Body of pancreas (tissue), 4 donors: ENCODE data around the gene CLEC4D. TPM values are rescaled to one million over a fixed set of nuclear protein-coding genes. Genes with fewer than 3 reads are reported as not detected.
"Not testable (repeated sequence)": the region's sequence is repeated elsewhere in the genome, so short reads cannot be mapped to it uniquely, and the experiment has no call there.

ENCODE experiments used
- ATAC-seq: fragments of 150-250 bp; one replicate; pipeline ENCODE4 v1.9.1; 2016
- DNase-seq, 4 donors: peaks; one replicate each; pipeline ENCODE4 v3.0.0-alpha.2; 2019
- H3K27ac ChIP-seq, 4 donors: fragments of 200-600 bp; sonication (generic); 1 replicate in 3 of 4; 2 replicates in 1 of 4; pipeline versions ENCODE4 v1.5.1 to v1.6.1; 2016 to 2019; ENCODE audit warnings: mild to moderate bottlenecking in 1 of 4, mixed read lengths in 1 of 4, moderate library complexity in 1 of 4
- H3K27me3 ChIP-seq, 2 donors: fragments of 200-600 bp; sonication (generic); one replicate each; pipeline ENCODE4 v1.6.0; 2016; ENCODE audit warnings: mild to moderate bottlenecking in 1 of 2
- H3K36me3 ChIP-seq, 2 donors: fragments of 200-600 bp; sonication (generic); replicated peaks in 1 of 2; 2 replicates each; pipeline ENCODE4 v1.5.1; 2016; ENCODE audit warnings: low read depth in 2 of 2; ENCODE audit not compliant: insufficient read depth in 1 of 2
- H3K4me1 ChIP-seq: fragments of 200-600 bp; sonication (generic); one replicate; pipeline ENCODE4 v1.6.0; 2016
- H3K4me3 ChIP-seq, 2 donors: fragments of 200-600 bp; sonication (generic); 1 replicate in 1 of 2; 2 replicates in 1 of 2; pipeline ENCODE4 v1.5.1; 2016 to 2019
- H3K9me3 ChIP-seq, 3 donors: fragments of 200-600 bp; sonication (generic); 1 replicate in 2 of 3; 2 replicates in 1 of 3; pipeline ENCODE4 v1.5.1; 2016
- POLR2A ChIP-seq, 3 donors: fragments of 450-650 bp; IDR thresholded peaks; one replicate each; pipeline ENCODE4 v1.6.1; 2016; ENCODE audit warnings: antibody characterized with exemption in 3 of 3, mild to moderate bottlenecking in 2 of 3
- WGBS, 2 donors: methylation state at CpG; one replicate each; pipeline ENCODE4 v1.1.5; 2017; 5-methylcytosine and 5-hydroxymethylcytosine counted together
- intact Hi-C: fragments of 100-400 bp; cut with DNase I; formaldehyde crosslinking; loops from one replicate; pipeline ENCODE4 v1.15.1; 2023
- total RNA-seq, 2 donors: library from RNA; depleted of rRNA; stranded (reverse); fragments of >200 nt; gene quantifications; one replicate each; pipeline ENCODE4 v1.1.0, GENCODE V29; 2016
- TF ChIP-seq, protein P1 (sequence below), 7 experiments: fragments of 450-650 bp in 4 of 7; fragments of 200-600 bp in 3 of 7; sonication (generic) in 3 of 7; IDR thresholded peaks; one replicate each; pipeline ENCODE4 v1.5.1; 2016 to 2019; ENCODE audit warnings: antibody characterized with exemption in 7 of 7

CLEC4D gene
- total RNA-seq, 2 donors from 2014 or later = not detected

GRCh38 chr12:8508910-8509841 is 4.1 kb upstream of the CLEC4D start:
- no peaks in the 10 kb centered on the region for H3K27me3 ChIP-seq
- 68 to 71% methylated on average over 8 to 12 of the region's 12 CpGs for WGBS, 2 donors
- no peak for ATAC-seq
- no peak for TF ChIP-seq POLR2A (IDR thresholded peaks at IDR 0.05)
- intact Hi-C loops = no loop called here
- H3K4me3 ChIP-seq = no peak overlapping the region
- no peak for DNase-seq
- no peak overlapping the region for H3K27ac ChIP-seq
- H3K9me3 ChIP-seq = no peaks in the 10 kb centered on the region
- H3K4me1 ChIP-seq = no peaks in the 10 kb centered on the region
- no peaks in the 10 kb centered on the region for H3K36me3 ChIP-seq

GRCh38 chr12:8517971-8518370 is 4.7 kb downstream of the CLEC4D start:
- H3K4me3 ChIP-seq = no peak overlapping the region
- no peak overlapping the region for H3K27ac ChIP-seq
- H3K9me3 ChIP-seq = no peaks in the 10 kb centered on the region
- no peak for DNase-seq
- 59 to 73% methylated on average over 2 of the region's 2 CpGs for WGBS, 2 donors
- intact Hi-C loops = no loop called here
- no peak for TF ChIP-seq POLR2A (IDR thresholded peaks at IDR 0.05)
- TF ChIP-seq, protein P1, sequence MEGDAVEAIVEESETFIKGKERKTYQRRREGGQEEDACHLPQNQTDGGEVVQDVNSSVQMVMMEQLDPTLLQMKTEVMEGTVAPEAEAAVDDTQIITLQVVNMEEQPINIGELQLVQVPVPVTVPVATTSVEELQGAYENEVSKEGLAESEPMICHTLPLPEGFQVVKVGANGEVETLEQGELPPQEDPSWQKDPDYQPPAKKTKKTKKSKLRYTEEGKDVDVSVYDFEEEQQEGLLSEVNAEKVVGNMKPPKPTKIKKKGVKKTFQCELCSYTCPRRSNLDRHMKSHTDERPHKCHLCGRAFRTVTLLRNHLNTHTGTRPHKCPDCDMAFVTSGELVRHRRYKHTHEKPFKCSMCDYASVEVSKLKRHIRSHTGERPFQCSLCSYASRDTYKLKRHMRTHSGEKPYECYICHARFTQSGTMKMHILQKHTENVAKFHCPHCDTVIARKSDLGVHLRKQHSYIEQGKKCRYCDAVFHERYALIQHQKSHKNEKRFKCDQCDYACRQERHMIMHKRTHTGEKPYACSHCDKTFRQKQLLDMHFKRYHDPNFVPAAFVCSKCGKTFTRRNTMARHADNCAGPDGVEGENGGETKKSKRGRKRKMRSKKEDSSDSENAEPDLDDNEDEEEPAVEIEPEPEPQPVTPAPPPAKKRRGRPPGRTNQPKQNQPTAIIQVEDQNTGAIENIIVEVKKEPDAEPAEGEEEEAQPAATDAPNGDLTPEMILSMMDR (IDR thresholded peaks at IDR 0.05) = no peak
- no peaks in the 10 kb centered on the region for H3K4me1 ChIP-seq
- no peaks in the 10 kb centered on the region for H3K27me3 ChIP-seq
- H3K36me3 ChIP-seq = no peaks in the 10 kb centered on the region
- ATAC-seq = no peak

DNA sequence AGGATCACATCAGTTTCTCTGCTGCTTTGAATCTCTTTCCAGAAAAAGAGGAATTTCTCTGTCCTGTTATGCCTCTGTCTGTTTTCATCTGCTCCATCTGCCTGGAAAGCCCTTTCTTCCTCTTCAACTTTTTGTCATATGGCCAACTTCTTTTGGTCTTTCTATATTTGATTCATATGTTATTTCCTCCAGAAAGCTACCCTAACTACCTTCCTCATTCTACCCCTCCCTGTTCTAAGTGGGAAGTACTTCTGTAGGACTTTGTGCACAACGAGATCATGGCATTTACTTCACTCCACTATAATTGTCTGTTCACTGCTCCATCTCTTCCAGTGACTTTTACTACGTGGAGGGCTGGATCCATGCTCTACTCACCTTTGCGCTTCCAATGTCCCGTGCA is 5.9 kb downstream of the CLEC4D start:
- DNase-seq (no peak), ATAC-seq (no peak)
- no peak overlapping the region for H3K27ac ChIP-seq
- TF ChIP-seq, protein P1 (IDR thresholded peaks at IDR 0.05) = no peak
- TF ChIP-seq POLR2A (IDR thresholded peaks at IDR 0.05) = no peak
- no peaks in the 10 kb centered on the region for H3K27me3 ChIP-seq
- intact Hi-C loops = no loop called here
- no peaks in the 10 kb centered on the region for H3K4me1 ChIP-seq
- no peaks in the 10 kb centered on the region for H3K36me3 ChIP-seq
- no peak overlapping the region for H3K4me3 ChIP-seq
- 61 to 65% methylated on average over 4 of the region's 4 CpGs for WGBS, 2 donors
- H3K9me3 ChIP-seq = no peaks in the 10 kb centered on the region

DNA sequence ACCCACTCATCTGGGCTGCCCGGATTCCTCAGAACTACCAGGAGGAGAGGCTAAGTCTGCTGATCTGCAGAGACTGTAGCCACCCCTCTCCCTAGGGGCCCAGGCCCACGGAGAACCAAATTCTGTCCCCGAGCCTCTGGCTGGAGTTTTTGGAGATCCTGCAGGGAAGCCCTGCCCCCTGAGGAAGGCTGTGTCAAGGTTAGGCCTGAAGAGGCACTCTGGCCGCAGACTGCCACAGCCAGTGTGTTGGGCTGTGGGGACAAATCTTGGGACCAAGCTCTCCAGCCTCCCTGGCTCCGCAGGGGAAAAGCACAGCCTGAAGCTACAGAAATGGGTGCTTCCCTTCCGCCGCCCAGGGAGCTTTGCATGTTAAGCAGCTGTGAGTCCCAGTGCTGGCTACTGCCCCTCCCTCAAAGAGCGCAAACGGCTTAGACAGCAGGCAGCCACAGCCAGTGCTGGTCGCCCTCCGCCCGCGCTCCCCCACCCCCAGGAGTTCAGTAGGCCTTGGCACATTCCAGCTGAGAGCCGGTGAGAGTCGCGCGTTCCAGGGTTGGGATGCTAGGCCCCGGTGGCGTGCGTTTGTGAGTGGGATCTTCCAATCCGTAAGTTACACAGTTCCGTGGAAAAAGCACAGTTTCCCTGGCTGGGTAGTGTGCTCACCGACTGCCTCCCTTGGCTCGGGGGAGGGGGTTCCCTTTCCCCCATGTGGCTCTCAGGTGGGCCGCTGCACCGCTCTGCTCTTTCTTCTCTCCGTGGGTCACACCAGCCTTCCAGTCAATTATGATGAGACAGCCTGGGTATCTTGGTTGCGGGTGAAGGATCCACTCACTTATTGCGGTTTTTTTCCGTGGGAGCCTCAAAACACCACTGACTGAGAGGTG is 14.2 kb downstream of the CLEC4D start:
- TF ChIP-seq, protein P1 (IDR thresholded peaks at IDR 0.05) = no peak
- TF ChIP-seq POLR2A (IDR thresholded peaks at IDR 0.05) = no peak
- H3K27ac ChIP-seq = no peak overlapping the region
- no peak overlapping the region for H3K4me3 ChIP-seq
- intact Hi-C loops = no loop called here
- no peaks in the 10 kb centered on the region for H3K4me1 ChIP-seq
- DNase-seq (no peak), ATAC-seq (no peak)
- no peaks in the 10 kb centered on the region for H3K36me3 ChIP-seq
- no peaks in the 10 kb centered on the region for H3K9me3 ChIP-seq
- WGBS, 2 donors = 65 to 66% methylated on average over 12 to 30 of the region's 30 CpGs
- no peaks in the 10 kb centered on the region for H3K27me3 ChIP-seq

- WGBS, 2 donors = 54 to 68% methylated on average over 7 of the region's 7 CpGs
- no peaks in the 10 kb centered on the region for H3K27me3 ChIP-seq
- ATAC-seq (no peak), DNase-seq (no peak)
- no peaks in the 10 kb centered on the region for H3K36me3 ChIP-seq
- no peaks in the 10 kb centered on the region for H3K4me1 ChIP-seq
- H3K4me3 ChIP-seq = no peak overlapping the region
- no peak overlapping the region for H3K27ac ChIP-seq
- no peaks in the 10 kb centered on the region for H3K9me3 ChIP-seq
- intact Hi-C loops = no loop called here
- TF ChIP-seq POLR2A (IDR thresholded peaks at IDR 0.05) = no peak
Measured at GRCh38 chr12:8532045-8532444, 18.7 kb downstream of the CLEC4D start.

DNA sequence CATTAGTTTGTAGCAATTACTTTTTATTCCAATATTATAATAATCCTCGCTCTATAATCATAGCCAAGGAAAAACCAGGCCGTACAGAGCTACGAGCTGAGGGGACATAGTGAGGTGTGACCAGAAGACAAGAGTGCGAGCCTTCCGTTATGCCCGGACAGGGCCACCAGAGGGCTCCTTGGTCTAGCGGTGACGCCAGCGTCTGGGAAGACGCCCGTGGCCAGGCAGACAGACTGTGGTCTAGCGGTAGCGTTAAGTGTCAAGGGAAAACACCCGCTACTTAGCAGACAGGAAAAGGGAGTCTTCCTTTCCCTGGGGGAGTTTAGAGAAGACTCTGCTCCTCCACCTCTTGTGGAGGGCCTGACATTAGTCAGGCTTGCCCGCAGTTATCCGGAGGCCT is 24.5 kb downstream of the CLEC4D start:
- DNase-seq, H3K27ac ChIP-seq, H3K4me1 ChIP-seq, intact Hi-C loops, ATAC-seq, H3K27me3 ChIP-seq, H3K36me3 ChIP-seq, H3K4me3 ChIP-seq, H3K9me3 ChIP-seq: not testable (repeated sequence)
- 86 to 90% methylated on average over 15 to 16 of the region's 16 CpGs for WGBS, 2 donors
